Transverse colon (tissue), 4 donors: Measurements from ENCODE around the gene HDGF. TPM values are rescaled to one million over a fixed set of nuclear protein-coding genes. Genes with fewer than 3 reads are reported as not detected.
A peak's percentile ranks its signal among the peaks of the same experiment; 100 is the strongest.

Experiments
- DNase-seq: peaks from one replicate; pipeline ENCODE4 v3.0.0-alpha.2; 2019
- H3K27ac ChIP-seq, 4 donors: fragments of 200-600 bp; sonication (generic); 2 replicates each; pipeline ENCODE4 v1.5.1; 2016 to 2018; ENCODE audit warnings: inconsistent platforms in 4 of 4
- H3K27me3 ChIP-seq: fragments of 200-600 bp; sonication (generic); 2 replicates; pipeline ENCODE4 v1.5.1; 2017; ENCODE audit warnings: inconsistent platforms
- H3K36me3 ChIP-seq, 4 donors: fragments of 200-600 bp; sonication (generic); 2 replicates each; pipeline ENCODE4 v1.5.1; 2017 to 2019; ENCODE audit warnings: inconsistent platforms in 4 of 4
- H3K4me1 ChIP-seq, 4 donors: fragments of 200-600 bp; sonication (generic); 2 replicates each; pipeline ENCODE4 v1.5.1; 2017 to 2020; ENCODE audit warnings: inconsistent platforms in 4 of 4
- H3K4me3 ChIP-seq, 4 donors: fragments of 200-600 bp; sonication (generic); 1 replicate in 1 of 4; 2 replicates in 3 of 4; pipeline versions ENCODE4 v1.5.1 to v1.6.1; 2017 to 2019; ENCODE audit warnings: inconsistent platforms in 4 of 4
- H3K9me3 ChIP-seq, 2 donors: fragments of 200-600 bp; sonication (generic); 2 replicates each; pipeline ENCODE4 v1.5.1; 2017 to 2019; ENCODE audit warnings: inconsistent platforms in 2 of 2
- CTCF ChIP-seq, 5 experiments: fragments of 200-600 bp in 3 of 5; fragments of 450-650 bp in 2 of 5; sonication (generic) in 3 of 5; IDR thresholded peaks; 1 replicate in 2 of 5; 2 replicates in 3 of 5; pipeline ENCODE4 v1.5.1; 2016 to 2017; ENCODE audit warnings: antibody characterized with exemption in 5 of 5, inconsistent platforms in 3 of 5, mild to moderate bottlenecking in 2 of 5, moderate library complexity in 1 of 5
- EP300 ChIP-seq: sonication (generic); formaldehyde crosslinking; IDR thresholded peaks from one replicate; pipeline ENCODE4 v1.6.1; 2017; ENCODE audit warnings: antibody characterized with exemption, low read depth
- POLR2A ChIP-seq: fragments of 450-650 bp; IDR thresholded peaks from one replicate; pipeline ENCODE4 v1.6.1; 2016; ENCODE audit warnings: antibody characterized with exemption, mild to moderate bottlenecking, moderate library complexity
- POLR2AphosphoS5 ChIP-seq, 3 donors: sonication (generic); formaldehyde crosslinking; IDR thresholded peaks; one replicate each; pipeline ENCODE4 v1.6.1; 2016; ENCODE audit warnings: antibody characterized with exemption in 3 of 3
- WGBS, 2 donors: methylation state at CpG; one replicate each; pipeline ENCODE4 v1.1.5; 2018; ENCODE audit warnings: low coverage in 1 of 2; 5-methylcytosine and 5-hydroxymethylcytosine counted together
- in situ Hi-C, 4 donors: fragments of 200-750 bp; cut with MboI; loops; one replicate each; pipeline versions ENCODE4 v1.15.0 to v1.15.1; 2017; ENCODE audit warnings: low sequenced_read_pairs in 3 of 4, low pct_ligation_motif_present in 1 of 4, low pct_unique_long_range_greater_than_20kb in 1 of 4
- intact Hi-C: fragments of 100-400 bp; cut with DNase I; formaldehyde crosslinking; loops from one replicate; pipeline ENCODE4 v1.15.1; 2023; ENCODE audit warnings: low total_unique reads
- total RNA-seq, 4 donors: library from RNA; depleted of rRNA; stranded (reverse); fragments of >200 nt; gene quantifications; one replicate each; pipeline ENCODE4 v1.1.0, GENCODE V29; 2016

Gene HDGF
- total RNA-seq, 4 donors from 2014 or later: 150 to 204 (median 179) TPM

- in situ Hi-C loops: no loop called here
- Histone ChIP-seq H3K36me3 (peaks cover 0 to 18% (median 3%) of the 10 kb centered on the region in 4 donors), H3K9me3 (no peaks in the 10 kb centered on the region), H3K4me1 (peaks cover 25 to 46% (median 38%) of the 10 kb centered on the region in 4 donors), H3K4me3 (peak within 1 kb of the TSS; percentile 71 to 90 (median 75)), H3K27me3 (no peaks in the 10 kb centered on the region), H3K27ac (peak within 1 kb of the TSS; percentile 89 to 98 (median 94))
- intact Hi-C loops: no loop called here
- TF ChIP-seq POLR2A (peak; percentile 73), EP300 (no peak), POLR2AphosphoS5 (IDR thresholded peaks at IDR 0.05) (peak in 2 of 3 donors; percentile 28 to 76), CTCF (IDR thresholded peaks at IDR 0.05) (no peak)
- peak; percentile 88 for DNase-seq
- WGBS, 2 donors: 0 to 2% methylated on average over 3 to 26 of the region's 46 CpGs
Measured at GRCh38 chr1:156727926-156728598, 23.4 kb downstream of the HDGF start, which contains the start of gene METTL25B. METTL25B (plus strand) TSS chr1:156728469; CDS start chr1:156729105, 636 bp downstream.

GRCh38 chr1:156727492-156727891 lies 24.0 kb downstream of the HDGF start:
- Histone ChIP-seq H3K27me3 (no peaks in the 10 kb centered on the region), H3K9me3 (no peaks in the 10 kb centered on the region), H3K27ac (peak overlapping the region; percentile 89 to 98 (median 94)), H3K36me3 (peaks cover 0 to 22% (median 6%) of the 10 kb centered on the region in 4 donors), H3K4me3 (peak overlapping the region; percentile 71 to 90 (median 75)), H3K4me1 (peaks cover 25 to 46% (median 38%) of the 10 kb centered on the region in 4 donors)
- in situ Hi-C loops: no loop called here
- WGBS, 2 donors: 41 to 55% methylated on average over 5 to 7 of the region's 7 CpGs
- intact Hi-C loops: no loop called here
- no peak for TF ChIP-seq POLR2AphosphoS5 (IDR thresholded peaks at IDR 0.05)
- TF ChIP-seq POLR2A: no peak
- TF ChIP-seq CTCF (IDR thresholded peaks at IDR 0.05): no peak
- no peak for TF ChIP-seq EP300
- no peak for DNase-seq

- Histone ChIP-seq H3K36me3 (peaks cover 0 to 26% (median 8%) of the 10 kb centered on the region in 4 donors), H3K27me3 (no peaks in the 10 kb centered on the region), H3K9me3 (no peaks in the 10 kb centered on the region), H3K4me1 (peaks cover 25 to 46% (median 38%) of the 10 kb centered on the region in 4 donors), H3K4me3 (peak overlapping the region in 2 of 4 donors; percentile 12 to 71), H3K27ac (peak overlapping the region; percentile 42 to 98 (median 74))
- intact Hi-C loops: no loop called here
- in situ Hi-C loops: no loop called here
- peak; percentile 64 for DNase-seq
- 40 to 45% methylated on average over 4 to 15 of the region's 15 CpGs for WGBS, 2 donors
- TF ChIP-seq CTCF (IDR thresholded peaks at IDR 0.05) (peak; percentile 36 to 61 (median 42)), POLR2A (no peak)
Measured at GRCh38 chr1:156726549-156727226, 24.8 kb downstream of the HDGF start.

- H3K36me3 ChIP-seq: peaks cover 0 to 32% (median 10%) of the 10 kb centered on the region in 4 donors
- peak overlapping the region in 3 of 4 donors; percentile 10 to 71 (median 12) for H3K4me3 ChIP-seq
- in situ Hi-C loops (no loop called here), intact Hi-C loops (loop anchor here (1.0 kb wide), 1 partner anchor 36 kb away; no protein-coding TSS in a partner anchor)
- no peaks in the 10 kb centered on the region for H3K27me3 ChIP-seq
- peak; percentile 91 for DNase-seq
- no peaks in the 10 kb centered on the region for H3K9me3 ChIP-seq
- 7 to 16% methylated on average over 11 to 18 of the region's 18 CpGs for WGBS, 2 donors
- H3K27ac ChIP-seq: peak overlapping the region; percentile 42 to 98 (median 74)
- TF ChIP-seq EP300: no peak
- peak; percentile 92 to 96 (median 93) for TF ChIP-seq CTCF (IDR thresholded peaks at IDR 0.05)
- peak in 1 of 3 donors; percentile 23 for TF ChIP-seq POLR2AphosphoS5 (IDR thresholded peaks at IDR 0.05)
- H3K4me1 ChIP-seq: peaks cover 25 to 46% (median 38%) of the 10 kb centered on the region in 4 donors
Measured at GRCh38 chr1:156725683-156726280, 25.7 kb downstream of the HDGF start.
